Neuronal stem cell (in vitro differentiated cells): ENCODE measurements around the gene IFFO2.

Experiments
- DNase-seq: peaks from one replicate; pipeline ENCODE4 v3.0.0-alpha.2; 2013; ENCODE audit warnings: low spot score
- H2AFZ ChIP-seq: one replicate; pipeline ENCODE4 v1.6.1; 2013; ENCODE audit warnings: mild to moderate bottlenecking, low read length, inconsistent platforms
- H2AK5ac ChIP-seq: 2 replicates; pipeline ENCODE4 v1.6.1; 2013; ENCODE audit warnings: low read depth, mild to moderate bottlenecking, inconsistent platforms, low read length, moderate library complexity, mixed read lengths
- H2BK120ac ChIP-seq: 2 replicates; pipeline ENCODE4 v1.6.1; 2013; ENCODE audit warnings: low read depth, mild to moderate bottlenecking, inconsistent platforms, low read length, moderate library complexity, mixed read lengths
- H2BK12ac ChIP-seq: one replicate; pipeline ENCODE4 v1.6.1; 2013; ENCODE audit warnings: low read length, inconsistent platforms
- H2BK15ac ChIP-seq: 2 replicates; pipeline ENCODE4 v1.6.1; 2013; ENCODE audit warnings: mild to moderate bottlenecking, low read length, inconsistent platforms, mixed read lengths
- H2BK5ac ChIP-seq: one replicate; pipeline ENCODE4 v1.6.1; 2013; ENCODE audit warnings: inconsistent platforms, mild to moderate bottlenecking, low read length, moderate library complexity
- H3K14ac ChIP-seq: one replicate; pipeline ENCODE4 v1.6.1; 2013; ENCODE audit warnings: low read length, inconsistent platforms
- H3K18ac ChIP-seq: 2 replicates; pipeline ENCODE4 v1.6.1; 2013; ENCODE audit warnings: low read length, inconsistent platforms
- H3K23ac ChIP-seq: 2 replicates; pipeline ENCODE4 v1.6.1; 2013; ENCODE audit warnings: low read depth, mild to moderate bottlenecking, mixed read lengths, low read length, inconsistent platforms; ENCODE audit not compliant: poor library complexity
- H3K27ac ChIP-seq: replicated peaks from 3 replicates; pipeline ENCODE4 v1.5.1; 2013; ENCODE audit warnings: low read length, inconsistent platforms
- H3K27me3 ChIP-seq, 3 experiments: 2 replicates each; pipeline ENCODE4 v1.6.1; 2013; ENCODE audit warnings: low read length in 3 of 3, mild to moderate bottlenecking in 2 of 3, inconsistent platforms in 1 of 3, low read depth in 1 of 3, mixed read lengths in 1 of 3, moderate library complexity in 1 of 3; ENCODE audit not compliant: control insufficient read depth in 3 of 3, insufficient read depth in 3 of 3
- H3K36me3 ChIP-seq, 2 donors: replicated peaks in 1 of 2; 2 replicates each; pipeline ENCODE4 v1.6.1; 2013; ENCODE audit warnings: low read length in 2 of 2; ENCODE audit not compliant: control insufficient read depth in 2 of 2, insufficient read depth in 2 of 2
- H3K4ac ChIP-seq: 2 replicates; pipeline ENCODE4 v1.6.1; 2013; ENCODE audit warnings: inconsistent platforms, mild to moderate bottlenecking, low read length, moderate library complexity
- H3K4me1 ChIP-seq, 2 donors: 1 replicate in 1 of 2; 2 replicates in 1 of 2; pipeline ENCODE4 v1.6.1; 2013; ENCODE audit warnings: low read length in 2 of 2, low read depth in 1 of 2; ENCODE audit not compliant: control insufficient read depth in 2 of 2, insufficient read depth in 1 of 2
- H3K4me2 ChIP-seq: one replicate; pipeline ENCODE4 v1.6.1; 2013; ENCODE audit warnings: mild to moderate bottlenecking, low read length, inconsistent platforms; ENCODE audit not compliant: insufficient read depth, poor library complexity, severe bottlenecking
- H3K4me3 ChIP-seq, 2 donors: 2 replicates each; pipeline ENCODE4 v1.5.1; 2013; ENCODE audit warnings: low read length in 2 of 2, mild to moderate bottlenecking in 2 of 2, inconsistent platforms in 1 of 2, moderate library complexity in 1 of 2
- H3K79me1 ChIP-seq: one replicate; pipeline ENCODE4 v1.6.1; 2013; ENCODE audit warnings: low read depth, mild to moderate bottlenecking, inconsistent platforms, low read length, moderate library complexity
- H3K9ac ChIP-seq: one replicate; pipeline ENCODE4 v1.6.1; 2013; ENCODE audit warnings: mild to moderate bottlenecking, low read depth, low read length, inconsistent platforms; ENCODE audit not compliant: poor library complexity
- H3K9me3 ChIP-seq, 2 donors: replicated peaks in 1 of 2; 2 replicates each; pipeline versions ENCODE3 to v1.6.1; 2013; ENCODE audit warnings: low read length in 2 of 2, mild to moderate bottlenecking in 2 of 2, inconsistent platforms in 1 of 2, low read depth in 1 of 2, mixed read lengths in 1 of 2, moderate library complexity in 1 of 2; ENCODE audit not compliant: control insufficient read depth in 2 of 2, insufficient read depth in 1 of 2
- H4K8ac ChIP-seq: one replicate; pipeline ENCODE4 v1.6.1; 2013; ENCODE audit warnings: low read depth, mild to moderate bottlenecking, inconsistent platforms, low read length, moderate library complexity
- H4K91ac ChIP-seq: one replicate; pipeline ENCODE4 v1.6.1; 2013; ENCODE audit warnings: low read length, low read depth, mild to moderate bottlenecking, inconsistent platforms; ENCODE audit not compliant: poor library complexity
- WGBS, 2 donors: extraction: QIAGEN DNeasy Blood & Tissue Kit; methylation state at CpG; one replicate each; pipeline ENCODE4 v1.1.7; 2013; ENCODE audit warnings: missing lambda C conversion rate in 2 of 2, mixed read lengths in 1 of 2; ENCODE audit not compliant: insufficient read length in 2 of 2, insufficient replicate concordance in 1 of 2; ENCODE audit errors: extremely low coverage in 2 of 2; 5-methylcytosine and 5-hydroxymethylcytosine counted together

The IFFO2 gene

GRCh38 chr1:18925279-18925678 is 31.2 kb downstream of the IFFO2 start:
- H2AK5ac ChIP-seq = peak overlapping the region; percentile 8
- H3K14ac ChIP-seq = no peak overlapping the region
- H3K9ac ChIP-seq = no peak overlapping the region
- no peak overlapping the region for H2BK12ac ChIP-seq
- peak overlapping the region; percentile 15 for H2BK15ac ChIP-seq
- no peak overlapping the region for H3K4ac ChIP-seq
- no peak overlapping the region for H3K27ac ChIP-seq
- H3K79me1 ChIP-seq = no peaks in the 10 kb centered on the region
- H2BK120ac ChIP-seq = no peak overlapping the region
- H3K4me3 ChIP-seq = no peak overlapping the region
- H3K4me1 ChIP-seq = peaks cover 36 to 45% of the 10 kb centered on the region in 2 donors
- H4K91ac ChIP-seq = no peak overlapping the region
- H3K4me2 ChIP-seq = no peak overlapping the region
- peaks cover 0 to 2% of the 10 kb centered on the region in 2 donors for H3K36me3 ChIP-seq
- H3K23ac ChIP-seq = peak overlapping the region; percentile 52
- H3K27me3 ChIP-seq = no peaks in the 10 kb centered on the region
- no peak for DNase-seq
- H2BK5ac ChIP-seq = no peak overlapping the region
- H4K8ac ChIP-seq = no peak overlapping the region
- H2AFZ ChIP-seq = no peak overlapping the region
- H3K18ac ChIP-seq = peak overlapping the region; percentile 42
- H3K9me3 ChIP-seq = no peaks in the 10 kb centered on the region
- no CpG with 5 or more reads among the region's 9 CpGs for WGBS, 2 donors

GRCh38 chr1:18924221-18924691 is 32.2 kb downstream of the IFFO2 start:
- H3K4me3 ChIP-seq = no peak overlapping the region
- H2BK5ac ChIP-seq = no peak overlapping the region
- no peak overlapping the region for H4K91ac ChIP-seq
- H3K9ac ChIP-seq = peak overlapping the region; percentile 13
- no peak overlapping the region for H4K8ac ChIP-seq
- peak overlapping the region; percentile 85 for H2AK5ac ChIP-seq
- no peak overlapping the region for H2BK120ac ChIP-seq
- H3K4me1 ChIP-seq = peaks cover 36 to 45% of the 10 kb centered on the region in 2 donors
- H3K4me2 ChIP-seq = no peak overlapping the region
- no peak for DNase-seq
- no peak overlapping the region for H3K27ac ChIP-seq
- H2BK12ac ChIP-seq = peak overlapping the region; percentile 51
- no peaks in the 10 kb centered on the region for H3K9me3 ChIP-seq
- H3K23ac ChIP-seq = peak overlapping the region; percentile 40
- H2BK15ac ChIP-seq = peak overlapping the region; percentile 30
- peaks cover 0 to 2% of the 10 kb centered on the region in 2 donors for H3K36me3 ChIP-seq
- WGBS, 2 donors = no CpG with 5 or more reads among the region's 11 CpGs
- H3K79me1 ChIP-seq = no peaks in the 10 kb centered on the region
- no peaks in the 10 kb centered on the region for H3K27me3 ChIP-seq
- no peak overlapping the region for H3K4ac ChIP-seq
- peak overlapping the region; percentile 85 for H3K14ac ChIP-seq
- H3K18ac ChIP-seq = peak overlapping the region; percentile 86
- no peak overlapping the region for H2AFZ ChIP-seq

GRCh38 chr1:18923756-18924211 is 32.7 kb downstream of the IFFO2 start:
- Histone ChIP-seq H4K91ac (no peak overlapping the region), H3K27ac (no peak overlapping the region), H2BK12ac (no peak overlapping the region), H3K9ac (no peak overlapping the region), H2AFZ (no peak overlapping the region), H4K8ac (no peak overlapping the region), H3K4ac (no peak overlapping the region), H3K79me1 (no peaks in the 10 kb centered on the region), H3K14ac (no peak overlapping the region), H3K4me1 (peaks cover 36 to 45% of the 10 kb centered on the region in 2 donors), H3K36me3 (peaks cover 0 to 2% of the 10 kb centered on the region in 2 donors), H3K4me3 (no peak overlapping the region), H3K18ac (peak overlapping the region; percentile 73), H3K9me3 (no peaks in the 10 kb centered on the region), H2BK120ac (no peak overlapping the region), H3K4me2 (no peak overlapping the region), H2BK15ac (peak overlapping the region; percentile 30), H2AK5ac (peak overlapping the region; percentile 85), H3K23ac (peak overlapping the region; percentile 40), H3K27me3 (no peaks in the 10 kb centered on the region), H2BK5ac (no peak overlapping the region)
- no peak for DNase-seq
- no CpG with 5 or more reads among the region's 14 CpGs for WGBS, 2 donors

DNA sequence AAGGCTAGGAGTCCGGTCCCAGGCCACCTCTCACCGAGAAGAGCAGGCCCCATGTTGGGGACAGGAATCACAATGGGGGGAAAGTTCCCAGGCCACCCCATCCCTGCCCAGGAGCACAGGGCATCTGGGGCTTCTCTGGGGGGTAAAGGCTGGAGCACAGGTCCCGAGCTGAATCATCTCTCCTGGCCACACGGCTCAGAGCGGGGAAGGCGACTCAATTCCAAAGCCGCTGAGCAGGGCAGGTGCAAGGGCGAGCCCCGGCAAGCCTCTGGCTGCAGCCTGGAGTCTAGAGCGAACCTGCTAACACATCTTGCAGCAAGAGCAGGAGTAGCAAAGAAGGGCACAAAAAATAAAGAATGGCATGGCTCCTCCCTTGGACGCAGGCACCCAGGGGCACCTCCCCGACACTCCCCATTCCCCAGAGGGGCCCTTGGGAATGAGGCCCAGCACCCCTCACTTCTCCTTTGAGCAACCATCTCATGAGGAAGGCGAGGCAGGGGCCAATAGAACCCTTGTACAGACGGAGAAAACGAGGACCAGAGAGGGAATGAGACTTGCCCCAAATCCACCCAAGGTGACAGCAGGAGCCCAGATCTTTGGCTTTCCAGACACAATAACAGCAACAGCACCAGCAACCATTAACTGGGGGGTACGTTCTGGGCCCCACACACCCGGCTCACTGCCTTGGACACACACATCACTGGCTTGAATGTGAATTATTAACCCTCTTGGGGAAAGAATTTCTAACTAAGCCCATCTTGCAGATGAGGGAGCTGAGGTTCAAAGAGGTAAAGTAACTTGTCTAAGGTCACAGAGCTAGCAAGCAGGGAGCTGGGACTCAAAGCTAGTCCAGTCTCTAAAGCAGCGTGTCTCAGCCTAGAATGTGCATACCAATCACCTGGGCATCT is 33.4 kb downstream of the IFFO2 start:
- Histone ChIP-seq H3K9me3 (no peaks in the 10 kb centered on the region), H3K79me1 (no peaks in the 10 kb centered on the region), H3K27me3 (no peaks in the 10 kb centered on the region), H4K91ac (no peak overlapping the region), H2BK15ac (peak overlapping the region; percentile 50), H3K18ac (peak overlapping the region; percentile 53), H3K27ac (peak overlapping the region; percentile 40), H3K4me1 (peaks cover 34 to 45% of the 10 kb centered on the region in 2 donors), H3K4me3 (no peak overlapping the region), H2AK5ac (peak overlapping the region; percentile 85), H3K9ac (peak overlapping the region; percentile 38), H3K14ac (no peak overlapping the region), H3K4ac (no peak overlapping the region), H2BK12ac (peak overlapping the region; percentile 19), H3K4me2 (no peak overlapping the region), H2BK5ac (peak overlapping the region; percentile 47), H2BK120ac (no peak overlapping the region), H3K36me3 (peaks cover 0 to 2% of the 10 kb centered on the region in 2 donors), H2AFZ (peak overlapping the region; percentile 90), H4K8ac (no peak overlapping the region), H3K23ac (no peak overlapping the region)
- DNase-seq = no peak
- WGBS, 2 donors = no CpG with 5 or more reads among the region's 18 CpGs
